ENCODE measurements around the gene TMEM138. TPM values are rescaled to one million over a fixed set of nuclear protein-coding genes. Genes with fewer than 3 reads are reported as not detected.

Gene TMEM138
- total and polyA plus RNA-seq, 2 of the 4 experiments (the other 2 are of a cell fraction): 16.8 to 53.2 TPM

GRCh38 chr11:61350336-61350735, 11.8 kb upstream of the TMEM138 start:
- no TSS peak for BruUV-seq (replicated peaks)
- H3K4me2 ChIP-seq (ENCODE audit: low read depth, low read length): no peak overlapping the region
- no peak overlapping the region for H2AK9ac ChIP-seq (replicated peaks; ENCODE audit: low read depth, low read length, poor library complexity)
- no peak overlapping the region for H4K5ac ChIP-seq (ENCODE audit: low read depth, low read length)
- no peaks in the 10 kb centered on the region for H4K20me1 ChIP-seq (ENCODE audit: insufficient read depth, low read length)
- H3K23ac ChIP-seq (ENCODE audit: low read depth, low read length): no peak overlapping the region
- no peak overlapping the region for H4K91ac ChIP-seq (ENCODE audit: insufficient read depth, low read depth, low read length)
- no peaks in the 10 kb centered on the region for H3K4me1 ChIP-seq (ENCODE audit: control insufficient read depth, insufficient read depth, low read length)
- H3K27me3 ChIP-seq (ENCODE audit: control insufficient read depth, insufficient read depth, low read length): no peaks in the 10 kb centered on the region
- H3K27ac ChIP-seq (ENCODE audit: insufficient read depth, low read length): no peak overlapping the region
- H3K9ac ChIP-seq (ENCODE audit: low read depth, low read length): no peak overlapping the region
- ATAC-seq (ENCODE audit: low read depth): no peak
- in situ Hi-C loops (cut with MboI; ENCODE audit: low sequenced_read_pairs) (no loop called here), dilution Hi-C loops (cut with HindIII; ENCODE audit: low sequenced_read_pairs, unreplicated experiment) (no loop called here), intact Hi-C loops (cut with micrococcal nuclease) (no loop called here)
- H3K9me3 ChIP-seq (ENCODE audit: control insufficient read depth, insufficient read depth, low read length): no peaks in the 10 kb centered on the region
- no peak for TF ChIP-seq POLR2A (IDR thresholded peaks at IDR 0.05; ENCODE audit: low read depth, low read length)
- no peak overlapping the region for H3K14ac ChIP-seq (replicated peaks; ENCODE audit: low read depth, low read length)
- H3K79me1 ChIP-seq (ENCODE audit: low read depth in 1 of 2, low read length in 2 of 2): no peaks in the 10 kb centered on the region; a peak in 2 of 4 replicates
- no peak overlapping the region for H3K4me3 ChIP-seq (ENCODE audit: insufficient read depth, low read depth, low read length)
- H3K18ac ChIP-seq (ENCODE audit: low read depth, low read length): no peak overlapping the region
- CTCF ChIA-PET: no interaction called here
- no peak overlapping the region for H2BK20ac ChIP-seq (ENCODE audit: low read depth, low read length)
- no peak overlapping the region for H2BK5ac ChIP-seq (ENCODE audit: low read depth, low read length, poor library complexity, severe bottlenecking)
- no peak overlapping the region for H2AFZ ChIP-seq (replicated peaks; ENCODE audit: low read length, poor library complexity)
- no peak overlapping the region for H2AK5ac ChIP-seq (ENCODE audit: low read depth, low read length)
- no peak overlapping the region for H3K56ac ChIP-seq (ENCODE audit: extremely low read depth, insufficient read depth, low read length)
- POLR2A ChIA-PET (ENCODE audit: unreplicated experiment): no interaction called here
- no peak for DNase-seq
- H4K8ac ChIP-seq (ENCODE audit: low read depth in 2 of 2, low read length in 2 of 2): no peak overlapping the region
- H3K4ac ChIP-seq (ENCODE audit: low read depth, low read length): no peak overlapping the region
- no peak overlapping the region for H2BK120ac ChIP-seq (ENCODE audit: low read depth, low read length)
- H2BK15ac ChIP-seq (ENCODE audit: low read depth, low read length): no peak overlapping the region
- no CpG with 5 or more reads among the region's 1 CpG for WGBS, 2 experiments (ENCODE audit: extremely low coverage in 2 of 2, insufficient read length in 1 of 2)
- peaks cover 48% of the 10 kb centered on the region for H3K36me3 ChIP-seq (ENCODE audit: control insufficient read depth, insufficient read depth, low read length)
- H3K9me1 ChIP-seq (ENCODE audit: insufficient read depth, low read length): peaks cover 5% of the 10 kb centered on the region; the same call in 1 of the 2 replicates

All from IMR-90 (cell line).